Heart left ventricle (tissue), 16 donors: ENCODE results near the gene ABCB1. TPM values are rescaled to one million over a fixed set of nuclear protein-coding genes. Genes with fewer than 3 reads are reported as not detected.

ENCODE experiments used
- ATAC-seq, 4 donors: fragments of 200-7000 bp; cut with Tn5 transposase; one replicate each; pipeline ENCODE4 v1.9.1; 2020 to 2022; ENCODE audit warnings: moderate library complexity in 4 of 4, mild to moderate bottlenecking in 3 of 4, moderate number of reproducible peaks in 1 of 4
- DNase-seq, 5 donors: peaks; one replicate each; pipeline ENCODE4 v3.0.0-alpha.2; 2020
- H3K27ac ChIP-seq, 12 donors: fragments of 200-600 bp; sonication (generic) in 4 of 12; one replicate each; pipeline versions ENCODE4 v1.5.0 to v1.8.0; 2016 to 2022; ENCODE audit warnings: mild to moderate bottlenecking in 2 of 12
- H3K27me3 ChIP-seq, 9 donors: fragments of 200-600 bp; sonication (generic) in 2 of 9; one replicate each; pipeline versions ENCODE4 v1.5.1 to v1.8.0; 2016 to 2022; ENCODE audit warnings: mild to moderate bottlenecking in 3 of 9
- H3K36me3 ChIP-seq, 9 donors: fragments of 200-600 bp; sonication (generic) in 2 of 9; one replicate each; pipeline versions ENCODE4 v1.5.0 to v1.8.0; 2018 to 2022; ENCODE audit warnings: mild to moderate bottlenecking in 2 of 9
- H3K4me1 ChIP-seq, 12 donors: fragments of 200-600 bp; sonication (generic) in 4 of 12; one replicate each; pipeline versions ENCODE4 v1.5.0 to v1.8.0; 2016 to 2022; ENCODE audit warnings: mild to moderate bottlenecking in 3 of 12
- H3K4me3 ChIP-seq, 12 donors: fragments of 200-600 bp; sonication (generic) in 4 of 12; one replicate each; pipeline versions ENCODE4 v1.5.0 to v1.8.0; 2017 to 2022; ENCODE audit warnings: mild to moderate bottlenecking in 9 of 12, moderate library complexity in 4 of 12
- H3K9me3 ChIP-seq, 12 donors: fragments of 200-600 bp; sonication (generic) in 4 of 12; one replicate each; pipeline versions ENCODE4 v1.5.0 to v1.8.0; 2016 to 2022; ENCODE audit warnings: mild to moderate bottlenecking in 1 of 12
- CTCF ChIP-seq, 12 donors: fragments of 200-600 bp; sonication (generic) in 4 of 12; IDR thresholded peaks; one replicate each; pipeline versions ENCODE4 v1.5.0 to v1.8.0; 2018 to 2022; ENCODE audit warnings: antibody characterized with exemption in 12 of 12, mild to moderate bottlenecking in 5 of 12
- POLR2A ChIP-seq, 2 donors: fragments of 450-650 bp; IDR thresholded peaks; one replicate each; pipeline ENCODE4 v1.6.1; 2017; ENCODE audit warnings: antibody characterized with exemption in 2 of 2, mild to moderate bottlenecking in 2 of 2, moderate library complexity in 2 of 2
- WGBS, 4 donors: extraction: QIAGEN DNeasy Blood & Tissue Kit in 2 of 4; methylation state at CpG; one replicate each; pipeline versions ENCODE4 v1.1.5 to v1.1.7; 2013 to 2018; 5-methylcytosine and 5-hydroxymethylcytosine counted together
- intact Hi-C, 10 donors: fragments of 100-400 bp; cut with DNase I; formaldehyde crosslinking; loops; one replicate each; pipeline versions ENCODE4 v1.11.1 to v1.14.2; 2022
- polyA plus RNA-seq, 2 donors: library from polyadenylated mRNA; stranded (reverse); fragments of 200-250 nt; gene quantifications; one replicate each; pipeline ENCODE4 v1.2.3, GENCODE V29; 2013
- total RNA-seq, 9 donors: library from RNA; depleted of rRNA in 2 of 9; stranded (reverse); fragments of >200 nt in 2 of 9; fragmentation: NEBNext Ultra II Directional in 3 of 9; extraction: Animal tissue kit (Norgen Biotek cat#: 25700) in 3 of 9; gene quantifications; one replicate each; pipeline versions ENCODE4 v1.1.0 to v1.2.4, GENCODE V29; 2016 to 2023
- donor health status: ischemic (EF 13 %, LVEDD 7.1; RV severe dilation, severe dysfunction).
- donor health status: healthy with polysubstance abuse.
- donor health status: DM: no; HTN: yes; CAD: no.
- donor health status: DM: no; HTN: no; CAD: no.
- donor health status: ischemic (EF 25% LVEDD 6.9; RV normal size, moderate dysfunction).
- donor health status: ischemic (EF 25% LVEDD 5.7; RV mildly dilated, moderate dysfunction).
- donor health status: healthy.
- donor health status: DM: yes; HTN: yes; CAD: no.
- donor health status: ischemic (EF 35%, LVEDD 5.7; RV mildly dilated, moderate dysfunction).
- donor health status: nonischemic (EF 11% LVEDD 7.7; RV severe dilation, severe dysfunction).
- donor health status: DM: yes; HTN: yes; CAD: no.
- donor health status: PGD.
- donor health status: ischemic (EF 29% LVEDD 5.4; RV normal size, mild dysfunction).
- donor health status: nonischemic (EF 23%, LVEDD 6.1; RV moderate dilation, normal function).

Gene ABCB1
- total and polyA plus RNA-seq, 11 donors, result 0.82 to 9.2 (median 6.1) TPM

GRCh38 chr7:87599336-87599735 is 1.3 kb downstream of the ABCB1 start:
- DNase-seq (peak in 1 of 5 donors; percentile 42), ATAC-seq (no peak)
- H3K9me3 ChIP-seq, result no peaks in the 10 kb centered on the region
- peaks cover 0 to 10% (median 0%) of the 10 kb centered on the region in 12 donors for H3K4me1 ChIP-seq
- H3K27me3 ChIP-seq, result peaks cover 0 to 34% (median 3%) of the 10 kb centered on the region in 9 donors
- H3K4me3 ChIP-seq, result peak overlapping the region in 6 of 12 donors; percentile 13 to 60 (median 56)
- H3K27ac ChIP-seq, result no peak overlapping the region
- intact Hi-C loops, result no loop called here
- no peaks in the 10 kb centered on the region for H3K36me3 ChIP-seq
- 68 to 81% (median 72%) methylated on average over 10 of the region's 10 CpGs for WGBS, 4 donors
- no peak for TF ChIP-seq CTCF (IDR thresholded peaks at IDR 0.05)
- TF ChIP-seq POLR2A (IDR thresholded peaks at IDR 0.05), result no peak

- peaks cover 0 to 10% (median 0%) of the 10 kb centered on the region in 12 donors for H3K4me1 ChIP-seq
Observed at GRCh38 chr7:87598234-87599009, 2.3 kb downstream of the ABCB1 start.

GRCh38 chr7:87596696-87597095 is 4.0 kb downstream of the ABCB1 start:
- TF ChIP-seq POLR2A (IDR thresholded peaks at IDR 0.05) (no peak), CTCF (IDR thresholded peaks at IDR 0.05) (no peak)
- Histone ChIP-seq H3K9me3 (no peaks in the 10 kb centered on the region), H3K36me3 (no peaks in the 10 kb centered on the region), H3K27me3 (peaks cover 0 to 26% (median 3%) of the 10 kb centered on the region in 9 donors), H3K4me3 (no peak overlapping the region), H3K27ac (no peak overlapping the region), H3K4me1 (peaks cover 0 to 10% (median 0%) of the 10 kb centered on the region in 12 donors)
- WGBS, 4 donors, result 47 to 54% (median 48%) methylated on average over 1 of the region's 1 CpG
- intact Hi-C loops, result no loop called here
- no peak for ATAC-seq
- DNase-seq, result no peak

More at GRCh38 chr7:87598234-87599009, 2.3 kb downstream of the ABCB1 start:
- intact Hi-C loops, result no loop called here
- Histone ChIP-seq H3K27me3 (peaks cover 0 to 34% (median 3%) of the 10 kb centered on the region in 9 donors), H3K36me3 (no peaks in the 10 kb centered on the region), H3K4me3 (no peak overlapping the region), H3K9me3 (no peaks in the 10 kb centered on the region), H3K27ac (no peak overlapping the region)
- ATAC-seq (no peak), DNase-seq (no peak)
- 75 to 86% (median 80%) methylated on average over 4 of the region's 4 CpGs for WGBS, 4 donors
- TF ChIP-seq POLR2A (IDR thresholded peaks at IDR 0.05), result no peak
- no peak for TF ChIP-seq CTCF (IDR thresholded peaks at IDR 0.05)

GRCh38 chr7:87596136-87596535 is 4.5 kb downstream of the ABCB1 start:
- no peak for ATAC-seq
- no peak overlapping the region for H3K27ac ChIP-seq
- H3K27me3 ChIP-seq, result peaks cover 0 to 21% (median 3%) of the 10 kb centered on the region in 9 donors
- WGBS, 4 donors, result 61 to 70% (median 67%) methylated on average over 1 of the region's 1 CpG
- no peak for DNase-seq
- intact Hi-C loops, result no loop called here
- H3K4me3 ChIP-seq, result no peak overlapping the region
- H3K9me3 ChIP-seq, result no peaks in the 10 kb centered on the region
- no peaks in the 10 kb centered on the region for H3K36me3 ChIP-seq
- TF ChIP-seq CTCF (IDR thresholded peaks at IDR 0.05) (no peak), POLR2A (IDR thresholded peaks at IDR 0.05) (no peak)
- peaks cover 0 to 10% (median 0%) of the 10 kb centered on the region in 12 donors for H3K4me1 ChIP-seq
